ENCODE measurements around the gene SEM1. TPM values are rescaled to one million over a fixed set of nuclear protein-coding genes. Genes with fewer than 3 reads are reported as not detected.
A peak's percentile ranks its signal among the peaks of the same experiment; 100 is the strongest.

SEM1 gene
- total and polyA plus RNA-seq, 4 experiments from 2014 or later: 35.1 to 152 (median 83.9) TPM

- Histone ChIP-seq H3K9me3 (ENCODE audit: control insufficient read depth in 1 of 2, low read length in 2 of 2) (no peaks in the 10 kb centered on the region), H3K27ac (ENCODE audit: low read depth, low read length) (no peak overlapping the region), H3K36me3 (ENCODE audit: insufficient read depth, low read length) (no peaks in the 10 kb centered on the region), H3K4me3 (ENCODE audit: low read length in 2 of 2) (no peak overlapping the region), H3K4me1 (ENCODE audit: insufficient read depth, low read length) (no peaks in the 10 kb centered on the region), H3K27me3 (ENCODE audit: insufficient read depth, low read length) (peaks cover 10% of the 10 kb centered on the region)
- Mint-ChIP-seq H3K36me3 (no peaks in the 10 kb centered on the region), H3K4me1 (no peaks in the 10 kb centered on the region), H3K27ac (no peak overlapping the region), H3K9me3 (peaks cover 0 to 8% (median 2%) of the 10 kb centered on the region in 8 donors), H3K4me3 (no peak overlapping the region), H3K27me3 (peaks cover 26 to 41% of the 10 kb centered on the region in 2 donors)
- DNase-seq: no peak
- ChIA-PET CTCF (ENCODE audit: partially characterized antibody) (no interaction called here), POLR2A (ENCODE audit: partially characterized antibody) (no interaction called here)
- intact Hi-C loops (cut with micrococcal nuclease): no loop called here
Observed at GRCh38 chr7:96719164-96719563, 9.5 kb upstream of the SEM1 start.

- Histone ChIP-seq H3K4me1 (ENCODE audit: insufficient read depth, low read length) (no peaks in the 10 kb centered on the region), H3K27ac (ENCODE audit: low read depth, low read length) (no peak overlapping the region), H3K27me3 (ENCODE audit: insufficient read depth, low read length) (peaks cover 10% of the 10 kb centered on the region), H3K4me3 (ENCODE audit: low read length in 2 of 2) (no peak overlapping the region), H3K36me3 (ENCODE audit: insufficient read depth, low read length) (no peaks in the 10 kb centered on the region), H3K9me3 (ENCODE audit: control insufficient read depth in 1 of 2, low read length in 2 of 2) (no peaks in the 10 kb centered on the region)
- Mint-ChIP-seq H3K4me3 (no peak overlapping the region), H3K36me3 (no peaks in the 10 kb centered on the region), H3K9me3 (peaks cover 0 to 10% (median 7%) of the 10 kb centered on the region in 8 donors), H3K27ac (no peak overlapping the region), H3K4me1 (no peaks in the 10 kb centered on the region), H3K27me3 (peaks cover 29 to 39% of the 10 kb centered on the region in 2 donors)
- ChIA-PET POLR2A (ENCODE audit: partially characterized antibody) (no interaction called here), CTCF (ENCODE audit: partially characterized antibody) (no interaction called here)
- intact Hi-C loops (cut with micrococcal nuclease): no loop called here
- DNase-seq: no peak
Observed at GRCh38 chr7:96718107-96719003, 8.7 kb upstream of the SEM1 start.

DNA sequence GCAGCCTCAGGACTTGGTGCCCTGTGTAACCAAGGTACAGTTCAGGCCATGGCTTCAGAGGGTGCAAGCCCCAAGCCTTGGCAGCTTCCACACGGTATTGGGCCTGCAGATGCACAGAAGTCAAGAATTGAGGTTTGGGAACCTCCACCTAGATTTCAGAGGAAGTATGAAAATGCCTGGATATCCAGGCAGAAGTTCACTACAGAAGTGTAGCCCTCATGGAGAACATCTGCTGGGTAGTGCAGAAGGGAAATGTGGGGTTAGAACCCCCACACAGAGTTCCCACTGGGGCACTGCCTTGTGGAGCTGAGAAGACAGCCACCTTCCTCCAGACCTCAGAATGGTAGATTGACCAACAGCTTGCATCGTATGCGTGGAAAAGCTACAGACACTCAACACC, 3.4 kb upstream of the SEM1 start:
- Histone ChIP-seq H3K27me3 (ENCODE audit: insufficient read depth, low read length) (peaks cover 8% of the 10 kb centered on the region), H3K9me3 (ENCODE audit: control insufficient read depth in 1 of 2, low read length in 2 of 2) (no peaks in the 10 kb centered on the region), H3K4me3 (ENCODE audit: low read length in 2 of 2) (no peak overlapping the region), H3K27ac (ENCODE audit: low read depth, low read length) (no peak overlapping the region), H3K4me1 (ENCODE audit: insufficient read depth, low read length) (peaks cover 17% of the 10 kb centered on the region), H3K36me3 (ENCODE audit: insufficient read depth, low read length) (no peaks in the 10 kb centered on the region)
- intact Hi-C loops (cut with micrococcal nuclease): no loop called here
- H3K27me3 Mint-ChIP-seq: peaks cover 12 to 19% of the 10 kb centered on the region in 2 donors
- H3K4me1 Mint-ChIP-seq: peaks cover 7 to 23% (median 14%) of the 10 kb centered on the region in 4 donors
- H3K4me3 Mint-ChIP-seq: no peak overlapping the region
- peaks cover 0 to 12% of the 10 kb centered on the region in 2 donors for H3K36me3 Mint-ChIP-seq
- peak overlapping the region in 1 of 7 donors; percentile 17 for H3K27ac Mint-ChIP-seq
- POLR2A ChIA-PET (ENCODE audit: partially characterized antibody): no interaction called here
- H3K9me3 Mint-ChIP-seq: peaks cover 0 to 22% (median 7%) of the 10 kb centered on the region in 8 donors
- DNase-seq: no peak
- CTCF ChIA-PET (ENCODE audit: partially characterized antibody): no interaction called here

- no peak overlapping the region for H3K4me3 ChIP-seq (ENCODE audit: low read length in 2 of 2)
Observed at GRCh38 chr7:96710544-96710943, 898 bp upstream of the SEM1 start.

GRCh38 chr7:96708872-96709271, 774 bp downstream of the SEM1 start:
- peaks cover 43% of the 10 kb centered on the region for H3K4me1 ChIP-seq (ENCODE audit: insufficient read depth, low read length)
- POLR2A ChIA-PET (ENCODE audit: partially characterized antibody): interaction anchor here (0.9 to 1.4 kb wide), 2 partner anchors 409 to 423 kb away, joined by 3 to 4 read pairs; partner anchors contain the start of gene SDHAF3
- H3K27ac ChIP-seq (ENCODE audit: low read depth, low read length): peak overlapping the region; percentile 70
- H3K27ac Mint-ChIP-seq: peak overlapping the region; percentile 96 to 99 (median 98)
- H3K4me3 Mint-ChIP-seq: peak overlapping the region; percentile 98 to 100 (median 100)
- CTCF ChIA-PET (ENCODE audit: partially characterized antibody): no interaction called here
- no peak for DNase-seq
- H3K9me3 Mint-ChIP-seq: peaks cover 0 to 17% (median 5%) of the 10 kb centered on the region in 8 donors
- peak overlapping the region; percentile 83 to 87 for H3K4me3 ChIP-seq (ENCODE audit: low read length in 2 of 2)
- H3K27me3 Mint-ChIP-seq: peaks cover 0 to 4% of the 10 kb centered on the region in 2 donors
- no peaks in the 10 kb centered on the region for H3K36me3 ChIP-seq (ENCODE audit: insufficient read depth, low read length)
- H3K36me3 Mint-ChIP-seq: peaks cover 8 to 36% of the 10 kb centered on the region in 2 donors
- peaks cover 26 to 56% (median 38%) of the 10 kb centered on the region in 4 donors for H3K4me1 Mint-ChIP-seq
- intact Hi-C loops (cut with micrococcal nuclease): no loop called here
- no peaks in the 10 kb centered on the region for H3K9me3 ChIP-seq (ENCODE audit: control insufficient read depth in 1 of 2, low read length in 2 of 2)
- H3K27me3 ChIP-seq (ENCODE audit: insufficient read depth, low read length): no peaks in the 10 kb centered on the region

More at GRCh38 chr7:96710544-96710943, 898 bp upstream of the SEM1 start:
- intact Hi-C loops (cut with micrococcal nuclease): no loop called here
- CTCF ChIA-PET (ENCODE audit: partially characterized antibody): no interaction called here
- Mint-ChIP-seq H3K4me3 (peak overlapping the region in 7 of 8 donors; percentile 98 to 100 (median 100)), H3K27me3 (peaks cover 2 to 8% of the 10 kb centered on the region in 2 donors), H3K36me3 (peaks cover 3 to 28% of the 10 kb centered on the region in 2 donors), H3K27ac (peak overlapping the region in 1 of 7 donors; percentile 96), H3K9me3 (peaks cover 0 to 22% (median 6%) of the 10 kb centered on the region in 8 donors), H3K4me1 (peaks cover 19 to 46% (median 32%) of the 10 kb centered on the region in 4 donors)
- Histone ChIP-seq H3K9me3 (ENCODE audit: control insufficient read depth in 1 of 2, low read length in 2 of 2) (no peaks in the 10 kb centered on the region), H3K36me3 (ENCODE audit: insufficient read depth, low read length) (no peaks in the 10 kb centered on the region), H3K27ac (ENCODE audit: low read depth, low read length) (no peak overlapping the region), H3K4me1 (ENCODE audit: insufficient read depth, low read length) (peaks cover 32% of the 10 kb centered on the region), H3K27me3 (ENCODE audit: insufficient read depth, low read length) (no peaks in the 10 kb centered on the region)
- POLR2A ChIA-PET (ENCODE audit: partially characterized antibody): no interaction called here
- no peak for DNase-seq

DNA sequence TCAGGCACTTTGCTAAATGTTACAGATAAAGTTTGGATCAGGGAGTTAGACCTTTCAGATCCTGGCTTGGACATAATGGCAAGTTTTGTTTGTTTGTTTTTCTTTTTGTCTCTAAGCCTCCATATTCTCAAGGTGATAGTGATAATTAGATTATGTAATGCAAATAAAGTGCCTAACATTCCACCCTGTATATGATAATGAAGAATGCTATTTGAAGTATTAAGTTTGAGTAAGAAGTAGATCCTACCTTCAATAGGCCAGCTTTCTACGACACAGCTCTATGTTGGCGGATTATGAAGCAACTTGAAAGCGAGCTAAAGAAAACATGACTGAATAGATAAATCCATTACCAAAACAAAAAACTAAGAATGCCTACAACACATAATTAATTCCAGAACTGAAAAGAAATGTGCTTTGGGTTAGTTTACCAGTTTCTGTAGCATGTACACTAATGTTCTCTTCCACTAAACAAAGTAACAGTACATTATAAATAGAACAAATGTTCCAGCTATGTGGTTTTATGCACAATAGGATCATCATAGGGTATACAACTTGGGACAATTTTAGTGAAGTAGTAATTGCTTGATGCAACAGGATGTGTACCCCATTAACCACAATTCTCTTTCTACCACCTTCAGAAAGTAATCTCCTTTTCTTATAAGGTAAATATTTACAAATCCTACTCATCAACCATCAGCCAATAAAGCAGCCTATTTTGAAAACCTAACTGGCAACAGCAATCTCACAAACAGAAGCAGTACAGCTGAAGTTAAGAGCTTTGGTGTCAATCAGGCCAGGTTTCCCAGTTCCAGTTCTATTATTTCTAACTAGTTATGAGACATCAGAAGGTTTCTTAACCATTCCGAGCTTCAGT, 1.5 kb downstream of the SEM1 start:
- peaks cover 0 to 1% of the 10 kb centered on the region in 2 donors for H3K27me3 Mint-ChIP-seq
- H3K4me3 Mint-ChIP-seq: peak overlapping the region; percentile 59 to 100 (median 100)
- Histone ChIP-seq H3K4me3 (ENCODE audit: low read length in 2 of 2) (peak overlapping the region in 1 of 2 donors; percentile 83), H3K27me3 (ENCODE audit: insufficient read depth, low read length) (no peaks in the 10 kb centered on the region), H3K9me3 (ENCODE audit: control insufficient read depth in 1 of 2, low read length in 2 of 2) (no peaks in the 10 kb centered on the region), H3K27ac (ENCODE audit: low read depth, low read length) (no peak overlapping the region), H3K36me3 (ENCODE audit: insufficient read depth, low read length) (no peaks in the 10 kb centered on the region), H3K4me1 (ENCODE audit: insufficient read depth, low read length) (peaks cover 49% of the 10 kb centered on the region)
- ChIA-PET CTCF (ENCODE audit: partially characterized antibody) (no interaction called here), POLR2A (ENCODE audit: partially characterized antibody) (interaction anchor here (1.4 kb wide), 1 partner anchor 423 kb away, joined by 4 read pairs; no protein-coding TSS in a partner anchor)
- H3K36me3 Mint-ChIP-seq: peaks cover 8 to 39% of the 10 kb centered on the region in 2 donors
- H3K9me3 Mint-ChIP-seq: peaks cover 0 to 12% (median 2%) of the 10 kb centered on the region in 8 donors
- DNase-seq: no peak
- peak overlapping the region in 4 of 7 donors; percentile 17 to 96 (median 67) for H3K27ac Mint-ChIP-seq
- intact Hi-C loops (cut with micrococcal nuclease): no loop called here
- peaks cover 30 to 62% (median 43%) of the 10 kb centered on the region in 4 donors for H3K4me1 Mint-ChIP-seq

DNA sequence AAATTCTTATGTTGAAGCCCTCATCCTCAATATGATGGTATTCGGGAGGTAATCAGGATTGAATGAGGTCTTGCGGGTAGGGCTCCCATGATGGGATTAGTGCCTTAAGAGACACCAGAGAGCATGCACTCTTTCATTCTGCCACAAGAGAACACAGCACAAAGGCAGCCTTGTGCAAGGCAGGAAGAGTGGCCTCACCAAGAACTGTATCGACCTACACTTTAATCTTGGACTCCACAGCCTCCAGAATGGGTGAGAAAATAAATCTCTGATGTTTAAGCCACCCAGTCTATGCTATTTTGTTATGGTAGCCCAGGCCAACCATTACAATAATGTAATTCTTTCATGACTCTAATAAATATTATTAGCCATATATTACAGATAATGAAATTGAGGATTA, 8.4 kb downstream of the SEM1 start:
- Histone ChIP-seq H3K27me3 (ENCODE audit: insufficient read depth, low read length) (no peaks in the 10 kb centered on the region), H3K36me3 (ENCODE audit: insufficient read depth, low read length) (no peaks in the 10 kb centered on the region), H3K4me3 (ENCODE audit: low read length in 2 of 2) (no peak overlapping the region), H3K27ac (ENCODE audit: low read depth, low read length) (no peak overlapping the region), H3K9me3 (ENCODE audit: control insufficient read depth in 1 of 2, low read length in 2 of 2) (no peaks in the 10 kb centered on the region), H3K4me1 (ENCODE audit: insufficient read depth, low read length) (peaks cover 62% of the 10 kb centered on the region)
- intact Hi-C loops (cut with micrococcal nuclease): no loop called here
- H3K27me3 Mint-ChIP-seq: no peaks in the 10 kb centered on the region
- DNase-seq: no peak
- peaks cover 24 to 40% of the 10 kb centered on the region in 2 donors for H3K36me3 Mint-ChIP-seq
- H3K4me1 Mint-ChIP-seq: peaks cover 55 to 89% (median 69%) of the 10 kb centered on the region in 4 donors
- H3K27ac Mint-ChIP-seq: no peak overlapping the region
- no peaks in the 10 kb centered on the region for H3K9me3 Mint-ChIP-seq
- POLR2A ChIA-PET (ENCODE audit: partially characterized antibody): no interaction called here
- no peak overlapping the region for H3K4me3 Mint-ChIP-seq
- CTCF ChIA-PET (ENCODE audit: partially characterized antibody): no interaction called here
